IPS-20b (cell line): ENCODE measurements around the gene DPAGT1.

Experiments
- H3K27ac ChIP-seq: one replicate; pipeline ENCODE4 v1.5.1; 2013; ENCODE audit warnings: low read length
- H3K27me3 ChIP-seq: 2 replicates; pipeline ENCODE4 v1.6.1; 2013; ENCODE audit warnings: mild to moderate bottlenecking, low read length, inconsistent platforms; ENCODE audit not compliant: insufficient read depth
- H3K36me3 ChIP-seq: 2 replicates; pipeline ENCODE4 v1.6.1; 2013; ENCODE audit warnings: low read depth, mild to moderate bottlenecking, inconsistent platforms, low read length, moderate library complexity; ENCODE audit not compliant: insufficient read depth
- H3K4me1 ChIP-seq: 2 replicates; pipeline ENCODE4 v1.6.1; 2013; ENCODE audit warnings: mild to moderate bottlenecking, control low read depth, inconsistent platforms, low read length, moderate library complexity; ENCODE audit not compliant: insufficient read depth
- H3K4me3 ChIP-seq: 2 replicates; pipeline ENCODE4 v1.5.1; 2013; ENCODE audit warnings: mild to moderate bottlenecking, low read length, inconsistent platforms
- H3K9ac ChIP-seq: 2 replicates; pipeline ENCODE4 v1.6.1; 2013; ENCODE audit warnings: low read depth, mild to moderate bottlenecking, inconsistent platforms, low read length, moderate library complexity
- H3K9me3 ChIP-seq: 2 replicates; pipeline ENCODE4 v1.6.1; 2013; ENCODE audit warnings: mild to moderate bottlenecking, low read depth, low read length, inconsistent platforms; ENCODE audit not compliant: insufficient read depth

Gene DPAGT1

DNA sequence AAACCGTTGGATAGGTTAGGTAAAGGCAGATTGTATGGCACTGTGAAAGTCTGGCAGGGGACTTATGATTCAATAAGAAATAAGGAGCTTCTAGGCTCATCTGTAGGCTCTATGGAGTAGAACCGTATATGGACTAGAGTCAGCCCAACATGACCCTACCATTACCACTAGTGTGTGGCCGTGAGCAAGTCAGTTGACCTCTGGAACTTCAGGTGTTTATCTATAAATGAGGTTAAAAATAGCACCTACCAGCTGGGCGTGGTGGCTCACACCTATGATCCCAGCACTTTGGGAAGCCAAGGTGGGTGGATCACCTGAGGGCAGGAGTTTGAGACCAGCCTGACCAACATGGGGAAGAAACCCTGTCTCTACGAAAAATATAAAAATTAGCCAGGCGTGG is 24.2 kb upstream of the DPAGT1 start:
- Histone ChIP-seq H3K4me3 (no peak overlapping the region), H3K9me3 (no peaks in the 10 kb centered on the region), H3K27ac (no peak overlapping the region), H3K9ac (no peak overlapping the region), H3K36me3 (peaks cover 24% of the 10 kb centered on the region), H3K27me3 (no peaks in the 10 kb centered on the region), H3K4me1 (peaks cover 6% of the 10 kb centered on the region)

DNA sequence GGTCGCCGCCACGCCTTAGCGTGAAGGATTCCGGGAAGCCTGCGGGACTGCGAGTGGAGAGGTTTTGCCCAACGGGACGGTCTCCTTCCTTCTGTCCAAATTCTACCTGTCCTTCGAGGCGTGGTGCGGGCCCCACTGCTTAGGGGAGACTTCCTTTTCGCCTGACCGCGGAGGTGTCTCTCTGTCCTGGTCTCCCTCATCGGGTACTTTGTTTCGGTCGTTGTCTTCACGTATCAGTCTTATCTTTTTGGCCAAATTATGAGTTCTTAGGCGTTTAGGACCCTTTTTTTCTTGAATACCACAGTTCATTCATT is 20.1 kb upstream of the DPAGT1 start:
- peak overlapping the region; percentile 93 for H3K9ac ChIP-seq
- peaks cover 9% of the 10 kb centered on the region for H3K4me1 ChIP-seq
- no peaks in the 10 kb centered on the region for H3K27me3 ChIP-seq
- no peaks in the 10 kb centered on the region for H3K9me3 ChIP-seq
- H3K4me3 ChIP-seq, result peak overlapping the region; percentile 97
- H3K36me3 ChIP-seq, result peaks cover 10% of the 10 kb centered on the region
- peak overlapping the region; percentile 77 for H3K27ac ChIP-seq

DNA sequence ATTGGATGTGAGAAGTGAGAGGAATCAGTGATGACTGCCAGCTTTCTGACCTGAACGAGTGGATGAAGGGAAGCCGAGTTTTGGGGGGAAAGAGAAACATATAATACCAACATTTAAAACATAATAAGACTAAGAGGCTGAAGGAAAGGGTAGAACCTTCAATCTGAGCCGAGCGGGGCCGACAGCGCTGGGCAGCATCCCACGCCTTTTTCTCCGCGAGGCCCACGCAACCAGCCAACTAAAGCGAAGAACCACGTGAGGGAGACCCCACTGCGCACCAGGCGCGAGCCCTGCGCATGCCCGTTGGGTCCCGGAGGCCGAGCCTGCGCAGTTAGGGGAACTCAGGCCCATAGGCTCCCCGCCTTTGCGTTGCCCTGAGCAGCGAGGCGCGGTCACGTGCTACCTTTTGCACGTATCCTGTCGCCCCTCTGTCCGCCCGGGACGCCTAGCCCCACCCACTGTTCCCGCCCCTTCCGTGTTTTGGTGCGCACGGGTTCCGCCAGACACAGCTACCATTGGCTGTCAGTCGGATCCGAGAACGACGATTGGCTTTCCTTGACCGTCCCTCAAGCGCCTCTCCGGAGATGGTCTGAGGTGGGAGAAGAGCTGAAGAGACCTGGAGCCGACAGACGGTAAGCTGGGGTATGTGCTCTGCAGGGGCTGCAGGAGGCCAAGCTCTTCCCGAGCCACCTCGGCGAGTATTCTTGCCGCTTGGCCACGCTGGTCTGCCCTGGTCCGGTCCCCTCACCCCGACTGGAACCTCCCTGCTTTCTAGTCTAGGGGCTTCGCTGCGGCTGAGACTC is 19.6 kb upstream of the DPAGT1 start, which contains the start of gene HINFP:
TSS of gene HINFP (plus strand) at position 573 of the 803 bp plus-strand sequence. CDS start 5,365 bp downstream, outside the sequence.
- Histone ChIP-seq H3K4me1 (peaks cover 9% of the 10 kb centered on the region), H3K27ac (peak within 1 kb of the TSS; percentile 77), H3K4me3 (peak within 1 kb of the TSS; percentile 97), H3K9ac (peak within 1 kb of the TSS; percentile 93), H3K9me3 (no peaks in the 10 kb centered on the region), H3K36me3 (peaks cover 10% of the 10 kb centered on the region), H3K27me3 (no peaks in the 10 kb centered on the region)

DNA sequence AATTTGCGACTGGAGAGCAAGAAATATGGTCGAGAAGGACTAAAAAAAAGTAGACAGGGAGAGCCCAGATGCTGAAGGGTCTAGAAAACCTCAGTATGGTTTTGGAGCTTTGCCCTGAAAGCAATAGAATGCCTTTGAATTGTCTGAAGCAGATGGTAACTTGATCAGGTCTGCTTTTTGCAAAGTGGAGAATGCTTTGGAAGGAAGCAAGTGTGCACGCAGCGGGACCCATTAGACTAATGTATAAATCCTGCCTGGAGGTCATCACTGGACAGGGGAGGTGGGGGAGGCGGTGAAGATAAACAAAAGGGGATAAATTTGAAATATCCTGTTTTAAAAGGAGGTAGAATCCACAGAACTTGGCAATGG is 19.0 kb upstream of the DPAGT1 start:
- Histone ChIP-seq H3K4me1 (peaks cover 9% of the 10 kb centered on the region), H3K9me3 (no peaks in the 10 kb centered on the region), H3K9ac (peak overlapping the region; percentile 72; the same call in 1 of the 2 replicates), H3K27ac (no peak overlapping the region), H3K36me3 (peaks cover 10% of the 10 kb centered on the region), H3K4me3 (peak overlapping the region; percentile 68), H3K27me3 (no peaks in the 10 kb centered on the region)

DNA sequence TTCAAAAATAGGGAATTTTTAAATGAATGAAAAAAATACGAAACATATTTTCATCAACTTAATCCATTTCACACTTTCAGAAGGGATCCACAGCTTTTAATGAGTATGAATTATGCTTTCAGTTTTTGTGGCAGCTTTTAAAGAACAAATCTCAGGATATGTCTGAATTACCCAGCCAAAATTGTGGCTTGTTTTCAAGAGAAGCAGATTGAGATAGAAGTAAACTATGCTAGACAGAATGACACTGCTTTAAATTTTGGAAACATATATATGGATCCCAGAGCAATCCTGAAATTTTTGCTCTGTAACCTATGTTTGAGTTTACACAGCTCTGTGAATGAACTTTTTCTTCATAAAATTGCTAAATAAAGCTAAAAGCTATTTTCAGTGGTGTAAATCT is 17.3 kb upstream of the DPAGT1 start:
- Histone ChIP-seq H3K9me3 (no peaks in the 10 kb centered on the region), H3K4me3 (no peak overlapping the region), H3K4me1 (peaks cover 9% of the 10 kb centered on the region), H3K27ac (no peak overlapping the region), H3K9ac (no peak overlapping the region), H3K27me3 (no peaks in the 10 kb centered on the region), H3K36me3 (peaks cover 3% of the 10 kb centered on the region)

DNA sequence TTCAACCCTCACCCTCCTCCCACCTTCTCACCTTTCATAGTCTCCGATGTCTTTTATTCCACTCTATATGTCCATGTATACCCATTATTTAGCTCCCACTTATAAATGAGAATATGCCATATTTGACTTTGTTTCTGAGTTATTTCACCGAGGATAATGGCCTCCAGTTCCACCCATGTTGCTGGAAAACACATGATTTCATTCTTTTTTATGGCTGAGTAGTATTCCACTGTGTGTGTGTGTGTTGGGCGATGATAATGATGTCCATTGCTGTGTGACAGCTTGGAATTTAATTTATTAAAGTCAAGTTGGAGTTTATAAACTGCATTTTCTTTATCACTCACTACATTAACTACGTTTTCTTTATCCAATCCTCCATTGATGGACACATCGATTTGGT is 16.6 kb upstream of the DPAGT1 start:
- H3K36me3 ChIP-seq, result no peaks in the 10 kb centered on the region
- H3K4me3 ChIP-seq, result no peak overlapping the region

DNA sequence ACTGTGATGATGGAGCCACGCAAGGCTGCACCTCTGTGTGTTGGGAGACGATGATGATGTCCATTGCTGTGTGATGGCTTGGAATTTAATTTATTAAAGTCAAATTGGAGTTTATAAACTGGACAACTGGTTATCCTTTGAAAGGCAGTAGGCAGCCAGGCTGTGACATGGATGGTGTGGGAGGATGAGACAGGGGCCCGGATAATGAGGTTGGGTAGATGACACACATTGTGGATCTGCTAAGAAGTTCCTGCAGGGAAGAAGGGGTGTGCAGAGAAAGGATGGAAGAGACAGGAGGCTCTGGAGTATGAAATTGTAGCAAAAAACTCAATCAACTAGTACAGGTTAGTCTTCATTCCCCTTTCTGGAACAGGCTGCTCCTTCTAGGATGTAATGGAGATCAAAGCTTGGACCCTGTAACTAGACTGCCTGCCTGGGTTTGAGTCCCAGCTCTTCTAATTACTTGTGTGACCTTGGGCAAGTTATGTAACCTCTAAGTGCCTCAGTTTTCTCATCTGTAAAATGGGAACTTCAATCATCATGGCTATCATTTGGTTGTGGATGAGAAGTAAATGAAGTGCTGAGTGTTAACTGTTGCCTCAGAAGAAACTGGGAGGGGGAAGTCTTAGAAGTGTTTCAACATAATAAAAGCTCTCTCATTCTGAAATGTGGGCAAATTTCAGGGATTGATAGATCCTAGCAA is 15.5 kb upstream of the DPAGT1 start:
- Histone ChIP-seq H3K4me3 (no peak overlapping the region), H3K36me3 (no peaks in the 10 kb centered on the region), H3K4me1 (peaks cover 4% of the 10 kb centered on the region; the same call in 1 of the 2 replicates), H3K27ac (no peak overlapping the region), H3K9me3 (no peaks in the 10 kb centered on the region), H3K27me3 (no peaks in the 10 kb centered on the region), H3K9ac (no peak overlapping the region)

More for the DNA sequence above, 16.6 kb upstream of the DPAGT1 start:
- peaks cover 9% of the 10 kb centered on the region for H3K4me1 ChIP-seq
- no peak overlapping the region for H3K27ac ChIP-seq
- no peaks in the 10 kb centered on the region for H3K9me3 ChIP-seq
- no peak overlapping the region for H3K9ac ChIP-seq
- no peaks in the 10 kb centered on the region for H3K27me3 ChIP-seq

DNA sequence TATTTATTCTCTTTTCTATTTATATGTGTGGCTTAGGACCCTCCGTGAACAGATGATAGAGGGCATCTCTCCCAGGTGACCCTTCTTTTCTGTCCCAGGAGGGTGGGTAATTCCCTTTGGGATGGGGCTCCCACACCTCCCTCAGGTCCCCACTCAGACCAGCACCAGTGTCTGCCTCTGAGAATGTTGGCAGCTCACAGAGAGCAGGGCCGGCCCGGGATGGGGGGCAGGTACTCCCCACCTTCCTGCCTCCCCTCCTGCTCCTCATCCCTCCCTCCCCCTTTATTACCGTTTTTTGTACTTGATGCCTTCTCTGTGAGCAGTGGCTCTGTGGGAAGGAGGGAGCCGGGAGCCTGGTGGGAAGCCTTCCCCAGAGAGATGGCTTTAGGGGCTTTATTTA is 14.9 kb upstream of the DPAGT1 start:
- Histone ChIP-seq H3K4me3 (no peak overlapping the region), H3K27ac (no peak overlapping the region), H3K27me3 (no peaks in the 10 kb centered on the region), H3K36me3 (no peaks in the 10 kb centered on the region), H3K4me1 (peaks cover 2% of the 10 kb centered on the region; the same call in 1 of the 2 replicates), H3K9me3 (no peaks in the 10 kb centered on the region), H3K9ac (no peak overlapping the region)

DNA sequence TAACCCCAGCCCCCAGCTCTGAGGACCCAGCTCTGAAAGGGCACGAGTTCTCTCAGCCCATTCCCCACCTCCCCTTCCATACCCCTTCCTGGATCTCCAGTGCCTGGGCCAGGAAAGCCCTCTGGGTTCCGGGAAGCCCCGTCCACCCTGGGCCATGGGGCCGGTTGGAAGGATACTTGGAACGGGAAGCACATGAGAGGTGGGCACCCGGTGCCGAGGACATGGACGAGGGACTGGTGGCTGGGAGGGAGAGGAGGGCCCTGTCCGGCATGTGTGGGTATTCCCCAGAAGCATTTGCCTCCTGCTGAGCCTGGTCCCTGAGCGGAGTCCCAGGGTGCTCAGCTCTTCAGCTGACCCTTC is 14.6 kb upstream of the DPAGT1 start:
- H3K9ac ChIP-seq, result no peak overlapping the region
- peaks cover 2% of the 10 kb centered on the region; the same call in 1 of the 2 replicates for H3K4me1 ChIP-seq
- H3K9me3 ChIP-seq, result no peaks in the 10 kb centered on the region
- no peaks in the 10 kb centered on the region for H3K27me3 ChIP-seq
- no peaks in the 10 kb centered on the region for H3K36me3 ChIP-seq
- no peak overlapping the region for H3K27ac ChIP-seq
- H3K4me3 ChIP-seq, result no peak overlapping the region

DNA sequence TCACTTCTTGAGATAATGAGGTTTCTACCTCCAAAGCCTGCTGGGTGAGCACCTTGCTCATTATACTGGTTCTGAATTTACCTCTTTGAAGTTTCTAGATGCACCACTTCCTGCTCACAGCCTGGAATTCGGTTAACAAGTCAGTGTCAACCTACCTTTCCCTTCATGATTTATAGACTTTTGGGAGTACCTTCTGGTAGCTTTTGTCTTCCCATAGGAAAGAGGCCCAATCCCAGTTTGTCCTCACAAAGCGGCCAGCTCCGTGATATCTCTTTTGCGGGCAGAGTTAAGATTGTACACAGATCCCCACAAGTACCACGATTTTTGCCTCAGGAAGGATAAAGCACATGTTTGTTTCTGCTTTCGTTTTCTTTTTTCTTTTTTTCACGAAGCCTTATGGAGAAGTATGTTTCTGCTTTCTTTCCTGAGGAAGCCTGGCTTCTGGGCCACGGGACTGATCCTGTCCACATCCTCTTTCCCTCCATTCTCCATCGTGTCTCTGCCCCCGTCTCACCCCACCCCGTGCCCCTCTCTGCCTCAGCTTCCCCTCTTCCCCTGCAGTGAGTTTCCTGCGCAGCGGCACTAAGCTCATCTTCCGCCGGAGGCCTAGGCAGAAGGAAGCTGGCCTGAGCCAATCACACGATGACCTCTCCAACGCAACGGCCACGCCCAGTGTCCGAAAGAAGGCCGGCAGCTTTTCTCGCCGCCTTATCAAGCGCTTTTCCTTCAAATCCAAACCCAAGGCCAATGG is 14.0 kb upstream of the DPAGT1 start:
- H3K27ac ChIP-seq, result no peak overlapping the region
- no peak overlapping the region for H3K9ac ChIP-seq
- no peak overlapping the region for H3K4me3 ChIP-seq

DNA sequence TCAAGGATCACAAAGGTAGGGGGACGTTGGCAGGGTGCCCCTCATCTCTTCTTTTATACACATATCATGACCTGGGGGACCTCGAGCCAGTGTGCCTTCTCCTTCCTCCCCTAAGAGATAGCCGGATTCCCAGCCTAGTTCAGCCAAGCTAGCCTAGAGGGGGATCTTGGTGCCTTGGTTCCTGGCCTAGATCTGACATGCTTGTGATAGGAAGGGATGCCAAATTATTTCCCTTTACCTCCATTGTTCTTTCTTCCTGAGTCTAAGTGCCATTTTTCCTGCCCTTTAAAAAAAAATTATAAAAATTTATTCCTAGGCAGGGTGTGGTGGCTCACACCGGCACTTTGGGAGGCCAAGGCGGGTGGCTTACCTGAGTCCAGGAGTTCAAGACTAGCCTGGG is 12.7 kb upstream of the DPAGT1 start:
- no peak overlapping the region for H3K4me3 ChIP-seq
- no peak overlapping the region for H3K9ac ChIP-seq
- H3K4me1 ChIP-seq, result no peaks in the 10 kb centered on the region
- peaks cover 3% of the 10 kb centered on the region; the same call in 1 of the 2 replicates for H3K27me3 ChIP-seq
- H3K27ac ChIP-seq, result no peak overlapping the region
- H3K36me3 ChIP-seq, result no peaks in the 10 kb centered on the region
- no peaks in the 10 kb centered on the region for H3K9me3 ChIP-seq

More for the DNA sequence above, 14.0 kb upstream of the DPAGT1 start:
- no peaks in the 10 kb centered on the region for H3K9me3 ChIP-seq
- no peaks in the 10 kb centered on the region for H3K36me3 ChIP-seq
- peaks cover 2% of the 10 kb centered on the region; the same call in 1 of the 2 replicates for H3K4me1 ChIP-seq
- H3K27me3 ChIP-seq, result no peaks in the 10 kb centered on the region
